HG03565 (cell line): ENCODE data around the gene NFIX.

ENCODE experiments used
- ATAC-seq: cut with Tn5 transposase; IDR thresholded peaks from one replicate; pipeline ENCODE4 v1.9.1; 2021; ENCODE audit warnings: mild to moderate bottlenecking, moderate library complexity; ENCODE audit not compliant: unreplicated experiment

NFIX gene

GRCh38 chr19:13089139-13089856, 94.0 kb downstream of the NFIX start:
- ATAC-seq, result no peak

- ATAC-seq, result no peak
Observed at GRCh38 chr19:13089857-13090507, 94.7 kb downstream of the NFIX start.

GRCh38 chr19:13090511-13091231, 95.4 kb downstream of the NFIX start:
- ATAC-seq, result no peak

GRCh38 chr19:13091400-13092157, 96.3 kb downstream of the NFIX start:
- ATAC-seq, result no peak

GRCh38 chr19:13092158-13092543, 96.9 kb downstream of the NFIX start:
- ATAC-seq, result no peak

- no peak for ATAC-seq
Observed at GRCh38 chr19:13092606-13093235, 97.4 kb downstream of the NFIX start.

GRCh38 chr19:13093407-13094105, 98.3 kb downstream of the NFIX start:
- no peak for ATAC-seq

- no peak for ATAC-seq
Observed at GRCh38 chr19:13094106-13094504, 98.8 kb downstream of the NFIX start.

GRCh38 chr19:13094771-13095392, 99.6 kb downstream of the NFIX start:
- ATAC-seq, result no peak

GRCh38 chr19:13095393-13095784, 100.1 kb downstream of the NFIX start:
- ATAC-seq, result no peak

- ATAC-seq, result no peak
Observed at GRCh38 chr19:13095934-13096927, 101.0 kb downstream of the NFIX start.

GRCh38 chr19:13097033-13097462, 101.8 kb downstream of the NFIX start:
- ATAC-seq, result no peak

- no peak for ATAC-seq
Observed at GRCh38 chr19:13097463-13098258, 102.4 kb downstream of the NFIX start.

- ATAC-seq, result no peak
Observed at GRCh38 chr19:13098277-13099072, 103.2 kb downstream of the NFIX start.

- no peak for ATAC-seq
Observed at GRCh38 chr19:13099073-13099999, 104.1 kb downstream of the NFIX start.
